GM21576 (cell line): Measurements from ENCODE around the gene PSMB9.

Experiments used
- ATAC-seq: cut with Tn5 transposase; IDR thresholded peaks from one replicate; pipeline ENCODE4 v1.9.1; 2021; ENCODE audit warnings: mild to moderate bottlenecking, moderate library complexity; ENCODE audit not compliant: unreplicated experiment

Gene PSMB9

DNA sequence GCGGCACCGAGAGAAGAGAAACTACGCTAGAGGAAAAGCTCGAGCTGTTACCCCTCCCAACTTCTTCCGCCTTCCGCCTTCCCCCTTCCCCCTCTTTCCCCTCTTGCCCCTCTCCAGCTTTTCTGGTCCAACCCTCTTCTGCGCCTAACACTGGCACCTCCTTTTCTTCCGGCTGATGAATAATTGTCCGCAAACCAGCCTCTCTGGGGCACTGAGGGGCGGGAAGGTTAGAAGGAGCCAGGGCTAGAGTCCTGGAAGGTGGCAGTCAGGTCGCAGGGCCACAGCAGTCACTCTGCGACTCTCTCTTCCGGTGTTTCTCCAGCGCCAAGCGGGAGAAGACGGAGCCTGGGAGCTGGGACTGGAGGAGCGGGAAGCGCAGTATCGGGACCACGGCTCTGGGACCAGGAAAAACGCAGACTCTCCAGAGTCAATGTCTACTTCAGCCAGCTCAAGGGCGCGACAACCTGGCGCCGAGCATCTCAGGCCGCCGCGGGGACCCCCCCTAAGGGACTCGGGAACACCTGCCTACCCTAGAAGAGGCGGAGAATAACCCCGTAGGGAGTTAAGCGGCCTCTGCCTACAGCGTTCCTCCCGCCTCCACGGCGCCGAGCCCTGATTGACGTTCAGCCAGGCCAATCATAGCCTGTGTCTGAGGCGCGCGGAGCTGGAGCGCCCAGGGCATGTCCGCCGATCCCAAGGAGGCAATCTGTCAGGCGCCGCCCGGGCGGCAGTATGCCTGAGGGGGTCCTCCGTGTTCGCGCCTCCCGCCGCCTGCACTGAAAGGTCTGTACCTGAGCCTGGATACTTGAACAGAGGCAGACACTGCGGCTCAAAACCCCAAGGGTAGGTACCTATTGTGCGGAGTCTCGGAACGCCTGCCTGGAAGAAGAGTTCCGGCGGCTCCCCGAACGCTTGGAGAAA is 40.4 kb downstream of the PSMB9 start:
- ATAC-seq = peak; percentile 98

DNA sequence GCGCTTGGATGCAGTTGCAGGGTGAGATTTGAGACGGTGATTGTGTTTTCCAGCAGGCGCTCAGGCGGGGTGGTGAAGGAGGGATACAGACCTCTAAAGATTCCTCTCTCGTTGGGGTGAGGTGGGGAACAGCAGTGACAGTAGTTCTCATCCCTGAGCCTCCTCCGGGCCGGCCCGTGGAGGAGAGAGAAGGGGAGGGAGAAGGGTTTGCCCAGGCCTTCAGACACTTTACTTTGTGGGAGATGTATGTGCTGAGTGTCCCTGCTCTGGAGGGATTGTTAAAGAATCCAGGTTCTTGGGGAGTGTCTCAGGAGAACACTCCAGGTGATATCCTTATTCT is 41.0 kb downstream of the PSMB9 start:
- peak; percentile 9 for ATAC-seq

DNA sequence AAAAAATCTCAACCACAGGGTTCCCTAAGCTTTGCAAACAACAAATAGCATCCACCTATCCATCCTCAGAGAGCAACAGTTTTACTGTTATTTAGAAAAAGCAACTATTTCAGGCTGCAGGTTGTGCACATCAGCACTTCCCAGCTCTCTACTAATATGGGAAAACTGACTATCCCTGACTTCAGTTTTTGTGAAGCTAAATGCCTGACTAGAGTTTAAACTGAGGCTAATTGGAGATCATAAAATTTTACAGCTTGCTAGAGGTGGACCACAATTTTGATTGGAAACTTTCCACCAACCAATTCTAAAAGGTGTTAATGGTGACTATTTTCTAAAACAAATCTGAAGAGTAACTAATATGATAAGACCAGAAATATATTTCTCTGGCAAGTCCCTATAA is 50.0 kb downstream of the PSMB9 start:
- no peak for ATAC-seq

DNA sequence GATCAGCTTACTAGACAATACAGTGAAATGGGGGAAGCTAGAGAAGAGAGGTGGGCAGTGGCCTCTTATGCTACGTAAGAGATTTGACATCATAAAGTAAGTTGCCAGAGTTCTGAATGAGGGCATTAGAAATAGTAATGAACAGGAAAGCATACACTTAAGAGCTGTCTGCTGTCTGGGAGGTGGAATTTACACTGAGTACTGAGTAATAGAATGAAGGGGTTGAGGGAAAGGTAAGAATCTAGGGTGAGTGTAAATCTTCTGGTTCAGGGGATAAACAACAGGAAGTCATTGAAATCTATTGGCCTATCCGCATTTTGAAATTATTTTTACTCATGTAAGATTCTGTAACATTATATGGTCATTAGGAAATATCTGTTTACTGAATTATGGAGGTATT is 51.1 kb downstream of the PSMB9 start:
- ATAC-seq = no peak

DNA sequence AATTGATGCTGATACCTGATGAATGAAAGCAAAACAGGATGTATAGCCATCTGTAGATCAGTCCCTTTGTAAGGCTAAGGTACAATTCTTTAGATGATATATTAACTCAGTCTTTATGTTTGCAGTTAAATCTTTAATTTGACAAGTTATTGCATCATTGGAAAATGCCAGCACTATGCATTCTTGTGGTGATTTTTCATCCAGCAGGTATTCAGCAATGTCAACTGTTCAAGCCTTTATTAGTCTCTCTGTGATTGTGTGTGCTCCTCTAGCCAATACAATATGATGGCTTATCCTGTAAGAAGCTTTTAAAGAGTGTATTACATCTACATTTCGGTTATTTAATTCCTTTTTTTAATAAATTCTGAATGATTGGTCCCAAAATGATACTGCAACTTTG is 52.5 kb downstream of the PSMB9 start:
- ATAC-seq = no peak

DNA sequence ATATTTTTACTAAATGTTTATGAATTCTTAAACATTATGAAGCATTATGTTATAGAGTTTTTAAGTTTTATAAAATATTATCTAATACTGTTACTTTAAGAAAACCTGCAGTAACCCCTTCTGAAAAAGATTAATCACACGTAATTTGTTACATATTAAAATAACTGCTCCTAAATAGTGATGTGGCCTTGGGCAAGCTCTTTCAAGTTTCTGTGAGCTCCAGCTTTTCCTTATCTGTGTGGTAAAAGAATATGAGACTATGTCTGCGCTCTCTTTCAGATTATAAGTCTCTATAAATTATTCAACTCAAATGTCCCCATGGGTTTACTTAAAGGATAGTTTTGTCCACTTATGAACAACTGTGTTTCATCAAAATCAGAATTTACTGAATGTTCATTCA is 54.9 kb downstream of the PSMB9 start:
- no peak for ATAC-seq
